Activated T-helper 9 cell treated with anti-CD3 and anti-CD28 coated beads, Interleukin-2, amount 50 U/mL, for 16 hours (primary cell): ENCODE results near the gene NOP56.
A peak's percentile ranks its signal among the peaks of the same experiment; 100 is the strongest.

Experiments
- DNase-seq: peaks from one replicate; pipeline ENCODE4 v3.0.0-alpha.2; 2020; ENCODE audit warnings: low read depth

NOP56 gene, protein sequence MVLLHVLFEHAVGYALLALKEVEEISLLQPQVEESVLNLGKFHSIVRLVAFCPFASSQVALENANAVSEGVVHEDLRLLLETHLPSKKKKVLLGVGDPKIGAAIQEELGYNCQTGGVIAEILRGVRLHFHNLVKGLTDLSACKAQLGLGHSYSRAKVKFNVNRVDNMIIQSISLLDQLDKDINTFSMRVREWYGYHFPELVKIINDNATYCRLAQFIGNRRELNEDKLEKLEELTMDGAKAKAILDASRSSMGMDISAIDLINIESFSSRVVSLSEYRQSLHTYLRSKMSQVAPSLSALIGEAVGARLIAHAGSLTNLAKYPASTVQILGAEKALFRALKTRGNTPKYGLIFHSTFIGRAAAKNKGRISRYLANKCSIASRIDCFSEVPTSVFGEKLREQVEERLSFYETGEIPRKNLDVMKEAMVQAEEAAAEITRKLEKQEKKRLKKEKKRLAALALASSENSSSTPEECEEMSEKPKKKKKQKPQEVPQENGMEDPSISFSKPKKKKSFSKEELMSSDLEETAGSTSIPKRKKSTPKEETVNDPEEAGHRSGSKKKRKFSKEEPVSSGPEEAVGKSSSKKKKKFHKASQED

DNA sequence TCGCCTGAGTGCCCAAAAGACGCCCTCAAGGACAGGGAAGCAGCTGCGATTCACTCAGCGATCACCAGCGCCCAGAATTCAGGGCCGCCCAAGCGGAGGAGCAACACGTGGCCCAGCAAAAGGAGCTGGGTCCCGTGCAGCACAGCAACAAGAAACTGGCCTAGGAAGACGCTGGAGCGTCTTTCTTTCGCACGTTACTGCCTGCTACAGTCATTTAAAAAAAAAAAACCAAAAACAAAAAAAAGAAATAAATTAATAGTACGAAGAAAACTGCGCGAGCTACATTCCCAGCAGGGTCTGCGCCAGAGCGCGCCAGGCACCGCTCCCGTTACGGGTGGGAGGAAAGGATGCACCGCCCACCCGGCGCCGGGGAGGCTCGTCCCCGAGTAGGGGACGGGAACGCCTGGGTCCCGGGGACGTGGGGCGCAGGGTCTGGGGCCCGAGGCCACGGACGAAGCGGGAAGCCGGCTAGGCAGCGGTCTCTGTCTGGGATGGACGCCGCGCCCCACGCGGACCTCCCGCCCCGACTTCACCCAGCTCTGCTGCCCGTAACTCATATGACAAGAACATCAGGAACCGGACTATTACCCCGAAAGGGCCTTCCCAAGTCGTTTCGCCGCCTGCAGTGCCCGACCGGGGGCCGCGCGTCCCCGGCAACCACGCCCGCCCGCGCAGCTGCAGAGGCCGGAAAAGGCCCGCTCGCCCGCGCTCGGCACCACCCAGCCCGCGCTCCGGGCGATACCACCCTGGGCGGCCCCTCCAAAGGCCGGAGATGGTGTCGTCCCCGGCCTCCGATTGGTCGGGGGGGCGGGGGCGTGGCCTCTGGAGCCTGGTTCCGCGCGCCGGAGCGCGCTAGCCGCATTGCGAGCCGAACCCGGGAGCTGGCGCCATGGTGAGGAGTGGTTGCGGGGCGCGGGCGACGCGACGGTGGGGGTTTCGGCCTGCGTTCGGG, at the start of gene NOP56:
TSS of gene NOP56 (plus strand) at position 861 of the 952 bp plus-strand sequence. CDS start at position 890, 29 bp downstream.
- DNase-seq: peak; percentile 91

- DNase-seq: no peak
These were observed 49.7 kb upstream of the NOP56 start for GRCh38 chr20:2602746-2603145.

DNA sequence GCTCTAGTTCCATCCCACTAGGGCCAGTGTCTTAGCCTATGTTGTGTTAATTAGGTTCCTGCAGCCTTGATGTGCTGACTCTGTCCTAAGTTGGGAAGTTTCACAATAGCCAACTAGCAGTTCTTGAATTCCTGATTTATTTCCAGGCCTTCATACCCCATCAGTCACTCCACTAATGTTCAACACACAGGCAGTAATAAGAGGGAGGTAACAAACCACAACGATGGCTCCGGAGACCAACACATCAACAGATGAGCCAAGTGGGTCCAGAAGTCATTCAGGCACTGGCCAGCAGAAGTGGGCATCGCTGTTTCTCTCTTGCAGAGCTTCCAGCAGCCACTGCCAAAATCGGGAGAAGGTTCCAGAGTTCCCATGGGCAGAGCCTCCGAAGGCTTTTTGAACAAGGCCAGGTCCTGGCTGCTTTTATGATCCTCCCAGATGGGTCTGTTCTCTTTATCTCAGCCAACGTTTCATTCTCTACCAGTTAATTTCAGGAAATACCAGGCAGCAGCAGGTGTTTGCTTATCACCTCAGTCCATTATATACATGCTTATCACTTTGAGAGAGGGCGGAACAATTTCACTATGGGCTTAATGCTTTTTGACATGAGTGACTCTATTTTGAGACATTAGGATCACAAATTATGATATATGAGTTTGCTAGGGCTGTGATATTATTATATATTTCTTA, 48.5 kb upstream of the NOP56 start:
- DNase-seq: no peak

DNA sequence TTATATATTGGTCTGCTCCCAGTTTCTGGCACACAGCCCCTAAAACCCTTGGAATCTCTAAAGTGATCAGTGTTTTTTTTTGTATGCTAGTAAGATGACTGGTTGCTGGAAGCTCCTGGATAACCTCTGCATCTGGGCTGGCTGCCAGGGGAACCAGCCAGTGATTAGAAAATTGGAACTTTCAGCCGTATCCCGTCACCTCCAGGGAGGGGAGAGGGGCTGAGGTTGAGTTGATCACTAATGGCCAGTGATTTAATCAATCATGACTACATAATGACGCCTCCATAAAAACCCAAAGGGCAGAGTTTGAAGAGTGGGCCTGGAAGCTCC, 48.0 kb upstream of the NOP56 start:
- no peak for DNase-seq

DNA sequence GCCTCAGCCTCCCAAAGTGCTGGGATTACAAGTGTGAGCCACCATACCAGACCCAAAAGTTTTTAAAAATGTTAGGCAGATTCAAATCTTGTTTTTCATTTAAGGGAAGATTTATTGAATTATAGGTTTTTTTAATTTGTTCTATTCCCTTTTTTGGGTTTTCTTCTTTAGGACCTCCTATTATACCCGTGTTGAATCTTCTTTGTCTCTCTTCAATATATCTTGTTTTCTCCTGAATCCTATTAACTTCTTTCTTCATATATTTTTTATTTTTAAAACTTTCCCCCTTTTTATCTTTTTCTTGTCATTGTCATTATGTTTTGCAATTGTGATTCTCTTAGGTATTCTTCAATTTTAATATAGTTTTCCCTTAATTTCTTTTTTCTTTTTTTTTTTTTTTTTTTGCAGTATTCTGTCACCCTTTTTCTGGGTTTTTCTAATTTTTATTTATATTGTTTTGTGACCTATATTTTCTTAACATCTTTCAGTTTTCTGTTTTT, 45.9 kb upstream of the NOP56 start:
- DNase-seq: no peak

DNA sequence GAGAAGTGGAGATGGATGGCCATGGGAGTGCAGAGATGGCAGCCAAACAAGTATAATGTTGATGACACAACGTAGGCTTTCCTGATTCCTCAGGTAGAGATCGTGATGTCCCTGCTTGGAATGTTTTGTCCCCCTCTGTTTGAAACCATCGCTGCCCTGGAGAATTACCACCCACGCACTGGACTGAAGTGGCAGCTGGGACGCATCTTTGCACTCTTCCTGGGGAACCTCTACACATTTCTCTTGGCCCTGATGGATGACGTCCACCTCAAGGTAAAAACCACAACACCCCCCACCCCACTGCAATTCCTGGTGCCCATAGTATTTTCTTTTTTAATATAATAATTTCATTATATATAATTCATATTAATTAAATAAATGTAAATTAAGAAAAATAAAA, 42.1 kb upstream of the NOP56 start:
- no peak for DNase-seq

GRCh38 chr20:2610941-2611720, 41.3 kb upstream of the NOP56 start:
- DNase-seq: no peak

GRCh38 chr20:2612073-2612472, 40.4 kb upstream of the NOP56 start:
- no peak for DNase-seq

DNA sequence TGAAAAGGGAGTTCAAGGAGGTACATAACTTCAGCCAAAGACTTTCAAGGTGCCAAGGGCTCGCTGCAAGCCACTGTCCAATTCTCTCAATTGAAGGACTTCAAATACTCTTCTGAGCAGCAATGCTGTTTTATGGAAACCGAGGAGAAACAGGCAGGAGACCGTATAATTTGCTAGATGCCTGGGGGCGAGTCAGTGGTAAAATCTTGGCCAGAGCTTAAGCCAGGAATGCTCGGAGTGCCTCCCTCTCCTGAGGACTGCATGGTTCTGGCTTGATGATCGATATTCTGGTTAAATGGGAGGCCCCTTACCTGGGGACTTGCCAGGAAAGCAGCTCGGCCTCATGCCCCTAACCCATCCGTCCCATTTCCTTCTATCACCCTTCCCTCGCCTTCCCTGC, 35.8 kb upstream of the NOP56 start:
- no peak for DNase-seq

GRCh38 chr20:2617099-2617714, 35.2 kb upstream of the NOP56 start:
- DNase-seq: no peak

DNA sequence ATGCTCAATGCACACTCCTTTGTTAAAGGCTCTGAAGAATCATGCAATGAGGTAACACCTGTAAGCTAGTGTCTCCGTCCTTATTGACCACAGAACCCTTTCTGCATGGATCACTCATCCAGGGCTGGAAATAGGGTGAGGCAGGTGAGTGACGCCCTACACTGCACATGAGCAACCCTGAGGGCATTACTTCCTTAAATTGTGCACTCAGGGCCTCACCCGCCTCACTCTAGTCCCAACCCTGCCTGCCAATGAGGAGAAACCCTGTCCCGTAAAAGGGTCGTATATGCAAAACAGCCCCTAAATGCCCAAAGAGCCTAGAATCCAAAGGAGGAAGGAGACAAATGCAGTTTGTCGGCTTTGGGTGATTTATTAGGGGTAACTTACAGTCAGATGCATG, 33.6 kb upstream of the NOP56 start:
- DNase-seq: no peak

- no peak for DNase-seq
These were observed 33.1 kb upstream of the NOP56 start for GRCh38 chr20:2619337-2619736.

GRCh38 chr20:2619961-2620595, 32.4 kb upstream of the NOP56 start:
- DNase-seq: no peak

DNA sequence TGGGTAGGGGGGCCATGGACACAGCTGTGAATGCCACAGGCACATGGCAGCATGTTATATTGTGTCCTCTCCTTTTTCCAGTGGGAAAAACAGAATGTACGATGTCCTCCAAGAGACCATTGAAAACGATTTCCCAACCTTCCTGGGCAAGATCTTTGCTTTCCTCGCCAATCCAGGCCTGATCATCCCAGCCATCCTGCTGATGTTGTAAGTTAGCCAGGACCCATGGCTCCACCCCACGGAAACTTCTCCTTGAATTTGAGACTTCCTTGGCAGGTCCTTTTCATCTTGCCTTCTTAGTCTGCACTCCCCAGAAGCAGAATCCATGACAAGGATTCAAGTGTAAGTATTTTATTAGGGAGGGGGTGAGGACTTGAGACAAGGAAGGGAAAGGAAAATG, 28.2 kb upstream of the NOP56 start:
- no peak for DNase-seq

DNA sequence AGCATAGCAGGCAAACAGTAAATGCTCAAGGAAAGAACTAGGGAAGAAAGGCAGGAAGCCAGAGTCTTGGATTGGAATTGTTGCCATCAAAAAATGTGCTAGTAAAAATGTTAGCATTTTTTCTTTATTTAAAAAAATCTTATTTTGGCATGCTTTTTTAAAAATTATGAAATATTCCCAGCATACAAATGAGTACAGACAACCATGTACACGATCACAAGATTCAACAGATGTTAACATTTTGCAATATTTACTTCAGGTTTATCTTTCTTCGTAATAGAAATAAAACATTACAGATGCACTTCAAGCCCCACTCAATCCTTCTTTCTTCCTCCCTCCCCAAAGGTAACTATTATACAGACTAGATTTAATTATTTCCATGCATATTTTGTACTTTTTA, 27.4 kb upstream of the NOP56 start:
- no peak for DNase-seq

DNA sequence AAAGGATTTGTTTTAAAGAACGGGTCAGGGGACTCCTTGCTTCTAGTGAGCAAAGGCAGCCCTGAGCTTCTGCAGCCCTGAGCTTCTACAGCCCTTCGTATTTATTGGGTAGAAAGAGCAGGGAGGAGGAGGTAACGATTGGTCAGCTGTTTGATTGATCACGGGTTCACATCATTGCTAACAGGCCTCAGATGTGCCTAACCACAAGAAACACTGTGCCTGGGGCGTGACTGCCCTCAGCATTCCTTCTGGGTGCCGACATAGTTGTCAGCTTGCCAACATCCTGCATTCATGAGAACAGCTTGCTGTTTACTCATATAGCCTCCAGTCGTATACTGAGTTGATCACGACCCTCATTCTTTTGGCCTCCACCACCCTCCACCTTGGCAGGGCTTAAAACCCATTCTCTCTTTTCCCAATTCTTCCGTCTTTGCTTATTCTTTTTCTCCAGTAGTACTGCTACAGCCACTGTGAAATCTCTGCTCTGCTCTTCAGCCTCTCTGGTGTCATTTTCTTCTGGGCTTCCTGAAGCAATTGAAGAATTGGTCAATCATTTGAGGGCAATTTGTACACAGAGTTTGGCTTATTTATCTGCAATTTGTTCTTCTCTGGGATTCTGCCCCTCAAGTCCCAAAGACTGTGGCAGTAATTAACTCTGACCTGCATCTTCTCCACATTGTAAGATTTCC, 25.4 kb upstream of the NOP56 start:
- DNase-seq: no peak

DNA sequence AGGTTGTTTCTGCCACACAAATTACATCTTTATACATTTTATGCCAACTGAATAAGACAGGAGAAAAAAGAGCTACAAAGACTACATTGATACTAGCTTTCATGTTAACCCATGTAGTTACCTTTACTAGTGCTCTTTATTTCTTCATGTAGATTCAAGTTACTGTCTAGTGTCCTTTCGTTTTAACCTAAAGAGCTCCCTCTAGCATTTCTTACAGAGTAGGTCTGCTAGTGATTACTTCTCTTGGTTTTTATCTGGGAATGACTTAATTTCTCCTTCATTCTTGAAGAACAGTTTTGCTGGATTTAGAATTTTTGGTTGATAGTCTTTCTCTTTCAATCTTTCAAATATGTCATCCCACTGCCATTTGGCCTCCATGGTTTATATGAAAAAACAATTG, 21.2 kb upstream of the NOP56 start:
- no peak for DNase-seq

DNA sequence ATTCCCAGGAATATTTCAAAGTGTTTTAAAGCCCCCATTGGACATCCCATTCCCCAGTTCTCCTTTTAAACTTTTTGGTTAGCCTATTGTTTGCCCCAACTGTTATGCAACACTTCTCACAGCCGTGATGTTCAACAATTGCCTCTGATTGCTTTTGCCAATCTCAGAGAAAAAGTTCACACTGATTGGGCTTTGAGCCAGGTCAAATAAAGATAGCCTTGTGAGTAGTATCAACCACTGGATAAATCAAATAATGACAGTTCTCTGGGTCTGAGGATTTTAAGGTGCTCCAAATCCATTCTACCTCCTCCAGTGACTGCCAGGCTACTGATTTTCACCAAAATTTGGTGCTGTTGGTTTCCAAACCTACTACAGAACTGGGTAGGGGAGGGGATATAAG, 19.1 kb upstream of the NOP56 start:
- DNase-seq: no peak

GRCh38 chr20:2637246-2637645, 15.2 kb upstream of the NOP56 start:
- no peak for DNase-seq

- DNase-seq: no peak
These were observed 12.2 kb upstream of the NOP56 start for GRCh38 chr20:2640260-2640659.
